Measurements from ENCODE around the gene MEAK7.

GRCh38 chr16:84521497-84521770 lies 17.0 kb upstream of the MEAK7 start:
- no peak for TF ChIP-seq CTCF (IDR thresholded peaks at IDR 0.05)
- no peak for TF ChIP-seq POLR2A (IDR thresholded peaks at IDR 0.05)

All from Peyer's patch (tissue), 4 donors.